ENCODE results near the gene ROBO4.

- TF ChIP-seq CTCF (IDR thresholded peaks at IDR 0.05) (no peak), POLR2A (IDR thresholded peaks at IDR 0.05) (no peak)
These were observed 48.2 kb upstream of the ROBO4 start for GRCh38 chr11:124945826-124946225.

Data from breast epithelium (tissue), 3 donors.